T-helper 1 cell treated with Interleukin-12 subunit alpha and Interleukin-12 subunit beta and Interleukin-4 antibody, amounts not matched to agents 30 μg/mL and 1 μg/mL, for 36 hours (primary cell): ENCODE data around the gene SF3A1.

ENCODE experiments used
- H3K27ac Mint-ChIP-seq: one replicate; pipeline ENCODE4 v1.8.0; 2021; ENCODE audit warnings: mild to moderate bottlenecking, mixed read lengths
- H3K27me3 Mint-ChIP-seq: one replicate; pipeline ENCODE4 v1.8.0; 2021; ENCODE audit warnings: low read depth, mixed read lengths
- H3K36me3 Mint-ChIP-seq: one replicate; pipeline ENCODE4 v1.8.0; 2021; ENCODE audit warnings: low read depth, mixed read lengths
- H3K4me1 Mint-ChIP-seq: one replicate; pipeline ENCODE4 v1.8.0; 2021; ENCODE audit warnings: low read depth, mixed read lengths
- H3K4me3 Mint-ChIP-seq: one replicate; pipeline ENCODE4 v1.8.0; 2021; ENCODE audit warnings: mild to moderate bottlenecking, moderate library complexity, mixed read lengths
- H3K9me3 Mint-ChIP-seq: one replicate; pipeline ENCODE4 v1.8.0; 2021; ENCODE audit warnings: mixed read lengths

Gene SF3A1

DNA sequence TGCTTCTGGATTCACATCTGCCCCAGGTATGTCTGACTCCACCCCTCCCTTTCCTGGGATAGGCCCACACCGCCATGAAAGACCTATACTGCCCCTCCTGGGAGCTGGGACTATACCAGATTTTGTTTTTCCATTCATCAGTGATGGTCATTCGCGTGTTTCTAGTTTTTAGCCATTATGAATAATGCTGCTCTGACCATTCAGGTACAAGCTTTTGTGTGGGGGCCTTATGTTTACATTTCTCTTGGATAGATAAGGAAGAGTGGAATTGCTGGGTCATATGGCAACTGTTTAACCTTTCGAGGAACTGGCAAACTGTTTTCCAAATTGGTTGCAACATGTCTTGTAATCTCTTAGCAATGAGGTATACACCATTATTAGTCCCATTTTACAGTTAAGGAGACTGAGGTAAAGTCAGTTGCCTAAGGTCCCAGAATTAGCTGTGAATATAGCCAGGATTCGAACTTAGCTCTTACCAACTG lies 28.8 kb downstream of the SF3A1 start:
- H3K4me3 Mint-ChIP-seq = peak overlapping the region; percentile 82

DNA sequence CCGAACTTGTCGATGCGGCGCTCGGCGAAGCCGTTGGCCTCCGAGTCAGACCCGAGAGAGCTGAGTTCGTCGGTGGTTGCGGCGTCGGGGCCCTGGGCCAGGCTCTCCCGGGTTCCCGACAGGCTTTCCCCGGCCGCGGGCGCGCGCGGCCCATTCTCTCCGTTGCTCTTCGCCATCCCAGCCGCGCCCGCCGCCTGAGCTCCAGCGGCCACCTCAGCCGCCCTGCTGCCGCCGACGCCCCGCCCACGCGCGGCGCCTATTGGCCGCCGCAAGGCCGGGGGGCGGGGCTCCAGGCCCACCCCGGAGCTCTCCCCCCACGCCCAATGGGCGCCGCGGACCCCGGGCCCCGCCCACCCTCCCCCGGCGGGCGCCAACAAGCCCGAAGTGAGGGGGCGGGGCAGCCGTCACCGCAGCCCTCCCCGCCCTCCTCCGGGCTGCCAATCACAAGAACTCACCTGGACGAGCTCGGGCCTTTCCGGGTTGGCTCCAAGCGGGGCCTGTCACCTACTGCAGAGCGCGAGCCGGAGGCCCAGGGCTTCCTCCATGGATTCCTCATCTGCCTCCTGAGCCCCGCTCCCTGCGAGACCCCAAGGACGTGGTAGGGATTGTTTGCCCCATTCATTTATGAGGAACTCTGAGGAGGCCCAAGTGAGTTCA lies 29.9 kb downstream of the SF3A1 start, which contains the start of gene TBC1D10A:
Gene TBC1D10A, minus strand, starts transcription at position 236 of the 657 bp plus-strand sequence. Its CDS starts 60 bp downstream, at position 176.
- H3K9me3 Mint-ChIP-seq = peaks cover 3% of the 10 kb centered on the region
- H3K4me3 Mint-ChIP-seq = peak within 1 kb of the TSS; percentile 88
- H3K4me1 Mint-ChIP-seq = peaks cover 42% of the 10 kb centered on the region
- H3K27ac Mint-ChIP-seq = peak within 1 kb of the TSS; percentile 84
- peaks cover 30% of the 10 kb centered on the region for H3K36me3 Mint-ChIP-seq
- H3K27me3 Mint-ChIP-seq = no peaks in the 10 kb centered on the region

More for the DNA sequence above, 28.8 kb downstream of the SF3A1 start:
- Mint-ChIP-seq H3K9me3 (peaks cover 3% of the 10 kb centered on the region), H3K27me3 (no peaks in the 10 kb centered on the region), H3K4me1 (peaks cover 42% of the 10 kb centered on the region), H3K36me3 (peaks cover 37% of the 10 kb centered on the region), H3K27ac (peak overlapping the region; percentile 84)

DNA sequence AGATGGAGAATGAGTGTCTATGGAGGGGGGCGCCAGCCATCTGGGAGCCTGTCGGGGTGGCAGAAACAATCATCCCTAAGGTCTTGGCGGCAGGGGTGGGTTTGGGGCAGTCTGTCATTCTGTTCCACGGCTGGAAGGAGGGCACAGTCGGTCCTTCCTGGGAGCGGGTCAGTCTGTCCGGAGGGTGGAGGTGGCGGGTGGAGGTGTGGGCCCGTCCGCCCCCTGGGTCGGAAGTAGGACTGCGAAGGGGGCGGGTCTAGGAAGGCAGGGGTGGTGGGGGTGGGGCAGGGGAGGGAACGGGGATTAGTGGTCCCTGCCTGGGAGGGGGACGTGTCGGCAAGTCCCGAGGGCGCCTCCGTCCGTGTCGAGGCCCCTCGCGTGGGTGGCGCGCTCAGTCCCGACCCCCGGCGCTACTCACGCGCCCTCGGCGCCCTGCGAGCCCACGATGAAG lies 30.4 kb downstream of the SF3A1 start:
- H3K27me3 Mint-ChIP-seq = no peaks in the 10 kb centered on the region
- peak overlapping the region; percentile 65 for H3K27ac Mint-ChIP-seq
- H3K9me3 Mint-ChIP-seq = peaks cover 3% of the 10 kb centered on the region
- H3K36me3 Mint-ChIP-seq = peaks cover 31% of the 10 kb centered on the region
- H3K4me3 Mint-ChIP-seq = peak overlapping the region; percentile 88
- peaks cover 44% of the 10 kb centered on the region for H3K4me1 Mint-ChIP-seq

DNA sequence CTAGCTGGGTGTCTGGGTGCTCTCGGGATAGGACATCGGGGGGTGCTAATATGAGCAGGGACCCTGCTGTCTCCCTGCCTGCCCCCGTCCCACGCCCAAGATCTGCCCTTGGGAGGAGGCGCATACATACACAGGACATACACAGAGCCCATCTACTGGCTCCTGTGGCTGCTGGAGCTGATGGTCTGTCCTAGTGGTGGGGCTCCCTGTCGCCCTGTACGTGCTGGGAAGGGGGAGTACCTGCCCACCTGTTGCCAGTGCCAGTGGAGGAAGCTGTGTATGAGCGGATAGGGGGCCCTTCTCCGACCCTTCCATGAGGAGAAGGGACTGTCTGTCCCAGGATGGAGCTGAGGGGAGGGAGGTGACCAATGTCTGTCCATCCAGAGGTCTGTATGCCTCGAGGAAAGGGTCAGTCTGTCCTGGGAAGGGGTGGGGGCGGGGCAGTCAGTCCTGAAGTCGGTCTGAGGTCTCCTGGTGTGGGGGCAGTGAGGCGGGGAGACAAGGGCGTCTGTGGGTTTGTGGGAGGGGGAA lies 30.9 kb downstream of the SF3A1 start:
- Mint-ChIP-seq H3K36me3 (peaks cover 30% of the 10 kb centered on the region), H3K27ac (peak overlapping the region; percentile 65), H3K9me3 (peaks cover 3% of the 10 kb centered on the region), H3K4me1 (peaks cover 44% of the 10 kb centered on the region), H3K27me3 (no peaks in the 10 kb centered on the region), H3K4me3 (peak overlapping the region; percentile 88)

DNA sequence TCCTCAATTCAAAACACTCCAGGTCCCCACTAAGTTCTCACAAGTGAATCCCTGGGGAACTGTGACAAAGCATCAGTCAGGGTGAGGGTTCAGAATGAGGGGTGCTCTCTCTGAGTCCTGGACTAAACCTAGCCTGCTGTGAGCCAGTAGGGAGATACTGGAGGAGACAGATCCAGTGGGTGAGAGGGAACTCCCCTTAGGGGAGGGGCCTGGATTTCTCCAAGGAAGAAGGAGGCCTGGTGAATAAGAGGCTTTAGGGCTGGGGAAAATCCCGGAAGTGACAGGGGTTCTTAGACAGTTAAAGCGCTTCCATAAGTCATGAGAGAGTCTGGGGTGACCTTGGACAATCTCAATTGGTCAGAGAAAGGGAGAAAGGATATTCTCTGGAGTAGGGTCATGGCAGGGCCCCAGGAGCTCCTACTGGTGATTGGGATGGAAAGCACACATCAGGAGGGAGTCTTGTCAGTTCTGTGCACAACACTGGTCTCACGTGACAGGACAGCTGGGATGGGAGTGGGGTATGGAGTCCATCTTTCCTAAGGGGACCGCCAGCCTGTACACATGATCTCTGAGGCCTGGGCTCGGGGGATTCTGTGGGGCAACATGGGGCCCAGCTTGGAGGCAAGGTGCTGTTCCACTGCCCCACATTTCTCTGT lies 31.5 kb downstream of the SF3A1 start:
- no peaks in the 10 kb centered on the region for H3K27me3 Mint-ChIP-seq
- H3K4me1 Mint-ChIP-seq = peaks cover 47% of the 10 kb centered on the region
- peak overlapping the region; percentile 88 for H3K4me3 Mint-ChIP-seq
- peaks cover 3% of the 10 kb centered on the region for H3K9me3 Mint-ChIP-seq
- peaks cover 28% of the 10 kb centered on the region for H3K36me3 Mint-ChIP-seq
- peak overlapping the region; percentile 68 for H3K27ac Mint-ChIP-seq

DNA sequence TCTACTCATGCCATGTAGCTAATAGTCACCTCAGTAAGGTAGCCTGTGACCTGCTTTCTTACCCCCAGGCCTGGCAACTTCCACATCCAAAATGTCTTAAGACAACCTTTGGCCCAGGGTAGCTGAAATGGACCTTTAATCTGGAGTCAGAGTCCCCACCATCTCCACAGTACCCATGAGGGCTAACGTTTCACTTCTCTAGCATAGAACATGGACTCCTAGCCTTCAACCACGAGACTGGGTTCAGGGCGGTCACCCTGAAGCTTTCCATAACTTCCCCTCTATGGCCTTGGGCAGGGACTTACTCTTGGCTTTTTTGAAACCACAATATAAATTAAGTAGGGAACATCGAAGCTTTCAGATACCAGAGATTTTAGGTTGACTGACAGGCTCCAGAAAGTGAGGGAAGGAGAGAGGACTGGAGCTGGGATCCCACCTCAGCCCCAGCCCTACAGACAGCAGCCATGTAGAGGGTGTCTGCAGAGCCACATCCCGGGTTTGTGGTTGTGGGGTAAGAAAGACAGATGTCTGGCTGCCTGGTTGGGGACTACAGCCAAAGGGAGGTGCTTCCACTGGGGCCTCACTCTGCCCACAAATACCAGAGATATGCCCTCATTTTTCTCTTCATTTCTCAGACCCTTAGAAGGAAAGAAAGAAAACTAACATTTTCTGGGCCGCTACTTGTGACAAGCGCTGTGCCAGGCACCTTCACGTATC lies 32.5 kb downstream of the SF3A1 start:
- Mint-ChIP-seq H3K27ac (peak overlapping the region; percentile 68), H3K36me3 (peaks cover 30% of the 10 kb centered on the region), H3K27me3 (no peaks in the 10 kb centered on the region), H3K9me3 (peaks cover 3% of the 10 kb centered on the region), H3K4me3 (peak overlapping the region; percentile 88), H3K4me1 (peaks cover 55% of the 10 kb centered on the region)

DNA sequence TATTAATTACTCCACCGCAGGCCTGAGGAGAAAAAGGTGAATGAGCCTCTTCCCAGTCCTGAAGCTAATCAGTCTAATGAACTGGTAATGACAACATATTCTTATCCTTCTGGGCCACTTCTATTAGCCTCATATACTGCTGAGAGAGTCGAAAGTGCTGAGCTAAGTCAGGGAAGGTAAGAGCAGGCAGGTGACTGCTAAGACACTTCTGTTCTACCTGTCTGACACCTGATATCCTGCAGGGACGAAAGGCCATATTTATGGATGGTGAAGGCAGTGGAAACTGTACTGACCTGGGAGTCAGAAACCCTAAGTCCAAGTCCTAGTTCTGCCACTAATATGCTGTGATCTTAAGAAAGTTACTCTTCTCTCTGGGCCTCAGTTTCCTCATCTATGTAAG lies 33.4 kb downstream of the SF3A1 start:
- H3K27me3 Mint-ChIP-seq = no peaks in the 10 kb centered on the region
- H3K4me1 Mint-ChIP-seq = peaks cover 65% of the 10 kb centered on the region
- H3K9me3 Mint-ChIP-seq = peaks cover 3% of the 10 kb centered on the region
- no peak overlapping the region for H3K27ac Mint-ChIP-seq
- peak overlapping the region; percentile 20 for H3K4me3 Mint-ChIP-seq
- H3K36me3 Mint-ChIP-seq = peaks cover 36% of the 10 kb centered on the region

DNA sequence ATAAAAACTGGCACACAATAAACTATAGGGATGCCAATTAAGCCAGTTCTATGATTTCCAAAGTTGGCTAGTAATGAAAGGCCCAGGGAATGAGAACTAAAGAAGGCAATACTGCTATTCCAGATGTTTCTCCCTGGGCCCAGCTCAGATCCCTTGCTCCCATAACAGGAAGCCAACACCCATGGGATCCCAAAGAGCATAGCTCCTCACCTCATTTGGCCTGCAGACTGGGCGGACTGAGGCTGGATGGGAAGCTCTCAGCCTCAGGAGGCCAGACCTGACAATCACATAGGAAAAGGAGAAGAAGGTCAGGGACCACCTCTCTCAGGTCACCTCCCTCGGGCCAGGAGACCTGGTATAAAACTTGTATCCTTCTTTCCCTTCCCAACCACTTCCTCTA lies 35.2 kb downstream of the SF3A1 start:
- H3K9me3 Mint-ChIP-seq = peaks cover 3% of the 10 kb centered on the region
- peaks cover 36% of the 10 kb centered on the region for H3K36me3 Mint-ChIP-seq
- H3K4me3 Mint-ChIP-seq = no peak overlapping the region
- no peak overlapping the region for H3K27ac Mint-ChIP-seq
- peaks cover 66% of the 10 kb centered on the region for H3K4me1 Mint-ChIP-seq
- no peaks in the 10 kb centered on the region for H3K27me3 Mint-ChIP-seq

DNA sequence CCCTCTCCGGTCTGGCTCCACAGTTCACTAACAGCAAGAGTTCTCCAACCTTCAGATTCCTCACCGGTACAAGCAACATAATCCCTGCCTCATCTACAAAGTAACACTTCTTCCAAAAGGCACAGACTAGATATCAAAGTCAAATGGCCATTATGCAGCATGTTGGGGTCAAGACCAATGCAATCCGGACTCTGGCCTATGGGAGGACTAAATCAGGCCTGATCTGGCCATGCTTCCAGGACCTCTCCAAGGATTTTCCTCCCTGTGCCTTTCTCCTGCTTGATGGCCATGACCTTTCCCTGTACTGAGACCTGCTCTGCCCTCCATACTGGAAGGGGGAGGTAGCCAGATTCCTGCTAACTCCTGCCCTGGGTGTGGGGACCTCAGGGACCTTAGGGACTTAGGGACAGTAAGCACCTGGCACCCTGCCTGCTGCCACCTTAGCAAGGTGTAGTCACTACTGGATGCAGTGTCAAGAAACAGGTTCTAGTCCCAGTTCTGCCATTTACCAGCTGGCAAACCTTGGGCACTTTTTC lies 36.6 kb downstream of the SF3A1 start:
- no peak overlapping the region for H3K27ac Mint-ChIP-seq
- H3K4me1 Mint-ChIP-seq = peaks cover 72% of the 10 kb centered on the region
- peaks cover 3% of the 10 kb centered on the region for H3K9me3 Mint-ChIP-seq
- peaks cover 39% of the 10 kb centered on the region for H3K36me3 Mint-ChIP-seq
- no peaks in the 10 kb centered on the region for H3K27me3 Mint-ChIP-seq
- no peak overlapping the region for H3K4me3 Mint-ChIP-seq

DNA sequence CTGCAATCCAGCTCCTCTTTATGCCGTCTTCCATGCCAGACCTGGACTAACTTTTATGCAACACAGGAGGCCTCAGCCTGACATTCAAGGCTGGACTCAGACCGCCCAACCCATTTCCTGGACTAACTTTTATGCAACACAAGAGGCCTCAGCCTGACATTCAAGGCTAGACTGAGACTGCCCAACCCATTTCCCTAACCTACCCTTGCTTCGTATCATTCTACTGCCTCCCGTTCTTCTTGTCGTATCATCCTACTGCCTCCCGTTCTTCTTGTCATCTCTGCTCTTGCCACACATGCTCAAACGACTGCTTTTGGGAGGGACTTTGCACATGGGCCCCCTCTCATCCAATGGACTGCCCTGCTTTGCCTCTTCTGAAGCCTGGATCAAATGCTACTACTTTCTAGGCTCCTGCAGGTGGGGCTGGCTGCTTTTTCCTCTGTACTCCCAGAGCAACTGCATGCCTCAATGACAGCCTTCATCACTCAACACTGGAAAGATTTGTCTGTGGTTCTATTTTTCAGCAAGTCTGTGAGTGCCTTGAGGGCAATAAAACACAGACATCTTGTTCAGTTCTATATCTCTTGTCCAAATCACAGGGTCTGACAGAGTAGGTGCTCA lies 37.8 kb downstream of the SF3A1 start:
- H3K9me3 Mint-ChIP-seq = no peaks in the 10 kb centered on the region
- H3K27me3 Mint-ChIP-seq = no peaks in the 10 kb centered on the region
- peaks cover 71% of the 10 kb centered on the region for H3K4me1 Mint-ChIP-seq
- H3K4me3 Mint-ChIP-seq = no peak overlapping the region
- peaks cover 27% of the 10 kb centered on the region for H3K36me3 Mint-ChIP-seq
- peak overlapping the region; percentile 1 for H3K27ac Mint-ChIP-seq

DNA sequence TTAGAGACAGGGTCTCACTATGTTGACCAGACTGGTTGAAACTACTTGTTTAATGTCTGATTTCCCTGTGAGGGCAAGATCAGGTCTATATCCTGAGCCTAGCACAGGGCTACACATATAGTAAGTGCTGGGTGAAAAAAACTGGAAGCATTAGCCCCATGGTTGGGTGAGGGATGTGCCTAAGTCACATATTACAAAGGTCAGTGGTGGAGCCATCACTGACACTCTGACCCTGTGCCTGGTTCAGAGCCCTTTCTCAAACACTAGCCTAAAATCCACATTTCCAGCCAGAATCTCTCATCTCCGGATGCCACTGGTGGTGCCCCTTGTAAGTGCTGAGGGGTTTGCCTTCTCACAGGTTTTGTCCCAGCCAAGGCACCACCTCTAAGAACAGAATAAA lies 38.9 kb downstream of the SF3A1 start:
- no peak overlapping the region for H3K27ac Mint-ChIP-seq
- no peak overlapping the region for H3K4me3 Mint-ChIP-seq
- no peaks in the 10 kb centered on the region for H3K9me3 Mint-ChIP-seq
- no peaks in the 10 kb centered on the region for H3K27me3 Mint-ChIP-seq
- H3K36me3 Mint-ChIP-seq = peaks cover 25% of the 10 kb centered on the region
- peaks cover 69% of the 10 kb centered on the region for H3K4me1 Mint-ChIP-seq

DNA sequence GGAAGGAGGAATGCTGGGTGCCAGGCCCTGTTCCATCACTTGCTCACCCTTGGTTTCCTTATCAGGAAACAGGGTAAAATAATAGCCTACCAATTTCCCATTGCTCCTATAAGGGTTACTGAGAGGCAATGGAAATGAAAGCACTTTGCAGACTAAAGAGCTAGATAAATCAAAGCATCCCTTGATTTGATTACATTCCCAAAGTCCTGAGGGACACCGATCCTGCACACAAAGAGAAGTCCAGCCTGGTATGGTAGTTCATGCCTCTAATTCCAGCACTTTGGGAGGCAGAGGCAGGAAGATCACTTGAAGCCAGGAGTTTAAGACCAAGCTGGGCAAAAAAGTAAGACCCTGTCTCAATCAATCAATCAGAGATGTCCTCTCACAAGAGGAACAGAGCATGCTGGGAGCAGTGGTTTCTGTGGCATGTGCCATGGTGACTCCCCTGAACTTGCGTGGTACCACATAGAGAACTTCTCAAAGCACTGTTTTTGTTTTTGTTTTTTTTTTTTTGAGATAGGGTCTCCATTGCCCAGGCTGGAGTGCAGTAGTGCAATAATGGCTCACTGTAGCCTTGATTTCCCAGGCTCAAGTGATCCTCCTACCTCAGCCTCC lies 40.6 kb downstream of the SF3A1 start:
- no peaks in the 10 kb centered on the region for H3K9me3 Mint-ChIP-seq

DNA sequence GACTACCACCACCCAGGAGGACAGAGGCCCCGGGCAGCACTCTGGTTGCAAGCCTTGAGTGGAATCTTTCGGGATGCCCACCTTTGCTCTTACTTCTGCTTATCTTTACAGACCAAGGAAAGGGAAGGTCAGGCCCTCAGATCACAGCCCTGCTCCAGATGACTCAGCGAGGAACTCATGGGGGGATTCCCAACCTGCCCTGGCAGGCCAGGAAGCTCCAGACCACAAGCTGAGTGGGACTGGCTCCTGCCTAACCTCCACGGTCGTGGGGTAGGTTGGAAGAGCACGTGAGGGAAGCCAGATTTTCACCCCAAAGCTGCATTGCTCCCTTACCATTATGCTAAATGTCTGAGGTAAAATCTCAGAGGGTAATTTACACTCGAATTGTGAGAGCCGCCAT lies 41.8 kb downstream of the SF3A1 start:
- Mint-ChIP-seq H3K27me3 (no peaks in the 10 kb centered on the region), H3K4me3 (peak overlapping the region; percentile 49), H3K4me1 (peaks cover 88% of the 10 kb centered on the region), H3K36me3 (peaks cover 37% of the 10 kb centered on the region), H3K9me3 (no peaks in the 10 kb centered on the region), H3K27ac (peak overlapping the region; percentile 71)

More for the DNA sequence above, 40.6 kb downstream of the SF3A1 start:
- Mint-ChIP-seq H3K36me3 (peaks cover 31% of the 10 kb centered on the region), H3K4me1 (peaks cover 80% of the 10 kb centered on the region), H3K27ac (no peak overlapping the region), H3K27me3 (no peaks in the 10 kb centered on the region), H3K4me3 (no peak overlapping the region)
